T1000 (cell line): ENCODE measurements around the gene MIOX.

Experiments
- DNase-seq: peaks from one replicate; lab custom pipeline; 2025; ENCODE audit warnings: mixed read lengths; lab: John Stamatoyannopoulos, UW

Gene MIOX

GRCh38 chr22:50486561-50487289 is at the start of gene MIOX:
TSS of gene MIOX (plus strand) at chr22:50486859. CDS start at chr22:50486898, 39 bp downstream.
- no peak for DNase-seq

- no peak for DNase-seq
Measured at GRCh38 chr22:50437511-50438304, 49.0 kb upstream of the MIOX start.

GRCh38 chr22:50438305-50439275 is 48.1 kb upstream of the MIOX start:
- DNase-seq, result no peak

GRCh38 chr22:50439314-50439870 is 47.3 kb upstream of the MIOX start:
- DNase-seq, result no peak

GRCh38 chr22:50439871-50440331 is 46.8 kb upstream of the MIOX start:
- DNase-seq, result no peak

GRCh38 chr22:50440544-50441249 is 46.0 kb upstream of the MIOX start:
- DNase-seq, result no peak

- no peak for DNase-seq
Measured at GRCh38 chr22:50441428-50441993, 45.1 kb upstream of the MIOX start.

GRCh38 chr22:50443197-50443596 is 43.5 kb upstream of the MIOX start:
- no peak for DNase-seq

GRCh38 chr22:50443801-50444625 is 42.6 kb upstream of the MIOX start:
- no peak for DNase-seq

- DNase-seq, result no peak
Measured at GRCh38 chr22:50444663-50445062, 42.0 kb upstream of the MIOX start.

GRCh38 chr22:50445071-50445879 is 41.4 kb upstream of the MIOX start:
- DNase-seq, result no peak

- DNase-seq, result no peak
Measured at GRCh38 chr22:50445880-50446707, 40.6 kb upstream of the MIOX start.

- no peak for DNase-seq
Measured at GRCh38 chr22:50446708-50447575, 39.7 kb upstream of the MIOX start.

GRCh38 chr22:50447576-50448551 is 38.8 kb upstream of the MIOX start:
- no peak for DNase-seq

GRCh38 chr22:50452649-50453048 is 34.0 kb upstream of the MIOX start:
- no peak for DNase-seq

GRCh38 chr22:50454556-50455075 is 32.0 kb upstream of the MIOX start:
- DNase-seq, result no peak
